ENCODE data around the gene RNF152.

GRCh38 chr18:61774846-61775245, 118.0 kb downstream of the RNF152 start:
- no peak for TF ChIP-seq CTCF (IDR thresholded peaks at IDR 0.05)
- TF ChIP-seq POLR2A (IDR thresholded peaks at IDR 0.05): no peak
